HG03442 (cell line): Measurements from ENCODE around the gene CCM2.

Experiments used
- ATAC-seq: cut with Tn5 transposase; IDR thresholded peaks from one replicate; pipeline ENCODE4 v1.9.1; 2021; ENCODE audit warnings: mild to moderate bottlenecking, moderate library complexity; ENCODE audit not compliant: unreplicated experiment

The CCM2 gene

GRCh38 chr7:45077579-45077978 is 77.6 kb downstream of the CCM2 start:
- ATAC-seq = no peak

GRCh38 chr7:45078125-45078681 is 78.2 kb downstream of the CCM2 start:
- no peak for ATAC-seq

- ATAC-seq = no peak
These were observed 80.4 kb downstream of the CCM2 start for GRCh38 chr7:45080265-45080957.

- ATAC-seq = no peak
These were observed 81.1 kb downstream of the CCM2 start for GRCh38 chr7:45080958-45081669.

GRCh38 chr7:45081670-45081974 is 81.6 kb downstream of the CCM2 start:
- no peak for ATAC-seq

GRCh38 chr7:45082031-45082830 is 82.2 kb downstream of the CCM2 start:
- no peak for ATAC-seq

- no peak for ATAC-seq
These were observed 82.9 kb downstream of the CCM2 start for GRCh38 chr7:45082831-45083331.

- no peak for ATAC-seq
These were observed 84.3 kb downstream of the CCM2 start for GRCh38 chr7:45084336-45084735.

GRCh38 chr7:45084901-45085618 is 85.1 kb downstream of the CCM2 start:
- no peak for ATAC-seq

GRCh38 chr7:45085619-45086200 is 85.7 kb downstream of the CCM2 start:
- no peak for ATAC-seq

GRCh38 chr7:45086331-45087065 is 86.5 kb downstream of the CCM2 start:
- ATAC-seq = no peak

GRCh38 chr7:45087301-45088145 is 87.5 kb downstream of the CCM2 start:
- no peak for ATAC-seq

- no peak for ATAC-seq
These were observed 88.2 kb downstream of the CCM2 start for GRCh38 chr7:45088146-45088701.

GRCh38 chr7:45088821-45089340 is 88.9 kb downstream of the CCM2 start, which contains the start of gene NACAD:
TSS of gene NACAD (minus strand) at chr7:45088969. CDS start at chr7:45088894, 75 bp downstream.
- ATAC-seq = peak; percentile 30

GRCh38 chr7:45089341-45089891 is 89.4 kb downstream of the CCM2 start:
- peak; percentile 43 for ATAC-seq

- no peak for ATAC-seq
These were observed 92.3 kb downstream of the CCM2 start for GRCh38 chr7:45092100-45092930.

GRCh38 chr7:45092931-45093235 is 92.9 kb downstream of the CCM2 start:
- ATAC-seq = no peak
